HepG2 (cell line): Measurements from ENCODE around the gene ENTHD1. TPM values are rescaled to one million over a fixed set of nuclear protein-coding genes. Genes with fewer than 3 reads are reported as not detected.

ENCODE experiments used
- ATAC-seq: fragments of 200-7000 bp; cut with Tn5 transposase; 3 replicates; pipeline ENCODE4 v1.9.1; 2020; ENCODE audit warnings: mild to moderate bottlenecking, moderate library complexity
- BruUV-seq: library from RNA; stranded (reverse); fragments of 400-500 nt; replicated peaks from 2 replicates; lab custom pipeline; 2021; lab: Mats Ljungman, UMichigan
- CTCF ChIA-PET: fragments of 300-600 bp; formaldehyde crosslinking; extraction: SDS; loops from one replicate; lab custom pipeline; 2021; ENCODE audit warnings: low total read pairs, inconsistent platforms, low intra/inter-chr PET ratio; lab: Yijun Ruan, JAX
- POLR2A ChIA-PET: fragments of 350-600 bp; sonication (Branson Sonifier 250); formaldehyde crosslinking; loops from one replicate; lab custom pipeline; 2020; ENCODE audit warnings: antibody characterized with exemption, inconsistent platforms; lab: Yijun Ruan, JAX
- DNase-seq: peaks from one replicate; pipeline ENCODE4 v3.0.0-alpha.2; 2015; ENCODE audit warnings: low spot score
- FAIRE-seq: peaks from 3 replicates; lab custom pipeline; 2011; peaks lifted over from hg19 to GRCh38; lab: Jason Lieb, UNC
- H2AFZ ChIP-seq: one replicate; pipeline ENCODE4 v1.6.1; 2011; ENCODE audit warnings: low read length, inconsistent platforms
- H3K27ac ChIP-seq: fragments of 300-600 bp; 3 replicates; pipeline ENCODE4 v1.8.0; 2011; ENCODE audit warnings: mixed run types, mild to moderate bottlenecking, mixed read lengths, low read length, inconsistent platforms; ENCODE audit not compliant: insufficient read depth; ENCODE audit errors: extremely low read length
- H3K27me3 ChIP-seq, 2 experiments: fragments of 200-600 bp in 1 of 2; 2 replicates in 1 of 2; 3 replicates in 1 of 2; pipeline versions ENCODE4 v1.6.0 to v1.8.0; 2011; ENCODE audit warnings: low read length in 2 of 2, mild to moderate bottlenecking in 2 of 2, moderate library complexity in 2 of 2, inconsistent platforms in 1 of 2; ENCODE audit not compliant: insufficient read depth in 2 of 2, control insufficient read depth in 1 of 2
- H3K36me3 ChIP-seq, 2 experiments: fragments of 200-600 bp in 1 of 2; replicated peaks in 1 of 2; 2 replicates in 1 of 2; 3 replicates in 1 of 2; pipeline versions ENCODE4 v1.5.1 to v1.8.0; 2011; ENCODE audit warnings: low read length in 2 of 2, inconsistent platforms in 1 of 2; ENCODE audit not compliant: insufficient read depth in 2 of 2, control insufficient read depth in 1 of 2
- H3K4me1 ChIP-seq: 2 replicates; pipeline ENCODE4 v1.5.1; 2012; ENCODE audit warnings: low read length, inconsistent platforms; ENCODE audit not compliant: insufficient read depth
- H3K4me2 ChIP-seq: 2 replicates; pipeline ENCODE4 v1.6.0; 2011; ENCODE audit warnings: low read depth, low read length, inconsistent platforms
- H3K4me3 ChIP-seq, 3 experiments: fragments of 200-600 bp in 1 of 3; sonication (generic), shearing (Covaris generic) in 1 of 3; replicated peaks in 1 of 3; 2 replicates each; pipeline ENCODE4 v1.5.1; 2011 to 2016; ENCODE audit warnings: low read length in 3 of 3, inconsistent platforms in 2 of 3, low read depth in 2 of 3, mild to moderate bottlenecking in 2 of 3, control low read depth in 1 of 3, mixed read lengths in 1 of 3; ENCODE audit not compliant: insufficient read depth in 1 of 3
- H3K79me2 ChIP-seq: one replicate; pipeline ENCODE4 v1.6.1; 2011; ENCODE audit warnings: low read length, inconsistent platforms; ENCODE audit not compliant: insufficient read depth
- H3K9ac ChIP-seq: 2 replicates; pipeline ENCODE4 v1.6.0; 2011; ENCODE audit warnings: mild to moderate bottlenecking, low read depth, low read length, inconsistent platforms; ENCODE audit not compliant: insufficient read depth
- H3K9me3 ChIP-seq: 2 replicates; pipeline ENCODE4 v1.5.1; 2012; ENCODE audit warnings: mild to moderate bottlenecking, low read length
- H4K20me1 ChIP-seq: 2 replicates; pipeline ENCODE4 v1.6.0; 2011; ENCODE audit warnings: inconsistent platforms, mild to moderate bottlenecking, low read length, moderate library complexity; ENCODE audit not compliant: insufficient read depth
- CEBPB ChIP-seq: IDR thresholded peaks from 2 replicates; pipeline ENCODE4 v1.6.1; 2011; ENCODE audit warnings: low read depth, low read length, improper control_type of control experiment, borderline replicate concordance
- PRDM15 ChIP-seq: sonication (generic); formaldehyde crosslinking; IDR thresholded peaks from 2 replicates; pipeline ENCODE4 v1.4.0; 2020; ENCODE audit warnings: missing genetic modification reagents
- SATB2 ChIP-seq: sonication (generic); formaldehyde crosslinking; IDR thresholded peaks from 2 replicates; pipeline ENCODE4 v1.5.0; 2020; ENCODE audit warnings: missing genetic modification reagents
- ZBTB7B ChIP-seq: sonication (generic); formaldehyde crosslinking; IDR thresholded peaks from 2 replicates; pipeline ENCODE4 v1.4.0; 2020; ENCODE audit warnings: missing genetic modification reagents
- ZFP37 ChIP-seq: sonication (generic); formaldehyde crosslinking; IDR thresholded peaks from 2 replicates; pipeline ENCODE4 v1.4.0; 2020; ENCODE audit warnings: missing genetic modification reagents, borderline replicate concordance
- ZNF274 ChIP-seq: sonication (generic); formaldehyde crosslinking; IDR thresholded peaks from 2 replicates; pipeline ENCODE4 v1.5.1; 2020; ENCODE audit warnings: mild to moderate bottlenecking, missing genetic modification reagents
- ZNF407 ChIP-seq: sonication (generic); formaldehyde crosslinking; IDR thresholded peaks from one replicate; pipeline ENCODE4 v1.5.1; 2020; ENCODE audit warnings: mild to moderate bottlenecking, missing genetic modification reagents; ENCODE audit errors: not compliant biosample characterization
- ZNF879 ChIP-seq: sonication (generic); formaldehyde crosslinking; IDR thresholded peaks from 2 replicates; pipeline ENCODE4 v1.8.1; 2023; ENCODE audit warnings: missing genetic modification reagents
- WGBS: methylation state at CpG from one replicate; pipeline ENCODE4 v1.1.6; 2017; ENCODE audit warnings: low lambda C conversion rate; 5-methylcytosine and 5-hydroxymethylcytosine counted together
- in situ Hi-C: cut with HindIII; loops from 2 replicates; pipeline ENCODE4 v1.10.0; 2017; ENCODE audit warnings: low pct_unique_long_range_greater_than_20kb; ENCODE audit not compliant: extremely low pct_ligation_motif_present
- intact Hi-C: fragments of 100-400 bp; cut with micrococcal nuclease; formaldehyde crosslinking; loops from one replicate; pipeline ENCODE4 v1.10.0; 2022; ENCODE audit not compliant: unreplicated experiment
- polyA plus RNA-seq, 8 experiments: library from polyadenylated mRNA; depleted of rRNA in 3 of 8; stranded (reverse) in 7 of 8; unstranded in 1 of 8; fragments of >200 nt; fragmentation: Illumina TruSeq in 4 of 8; extraction: Trizol in 4 of 8; gene quantifications; 2 replicates each; pipeline versions ENCODE4 v1.2.1 to v1.2.3, GENCODE V29; 2011 to 2016; ENCODE audit warnings: low read depth in 4 of 8, missing spikeins in 1 of 8, mixed read lengths in 1 of 8; ENCODE audit not compliant: insufficient read depth in 1 of 8
- total RNA-seq, 5 experiments: library from RNA; depleted of rRNA; stranded (reverse); fragments of >200 nt; fragmentation: Illumina TruSeq; extraction: Trizol; gene quantifications; 2 replicates each; pipeline ENCODE4 v1.2.3, GENCODE V29; 2016; ENCODE audit warnings: low read depth in 1 of 5

The ENTHD1 gene
- total and polyA plus RNA-seq, 2 of the 13 experiments (the other 11 are each of a cell fraction or from before 2014, with no cell fraction given), result not detected

- no peak for TF ChIP-seq ZNF407
These were observed 12.1 kb upstream of the ENTHD1 start (continued) for GRCh38 chr22:39905687-39906086.

GRCh38 chr22:39904862-39905261, 11.3 kb upstream of the ENTHD1 start:
- H3K27me3 ChIP-seq, result peaks cover 2 to 29% of the 10 kb centered on the region in 2 experiments
- H3K4me3 ChIP-seq, result no peak overlapping the region
- CTCF ChIA-PET, result no interaction called here
- H3K9me3 ChIP-seq, result no peaks in the 10 kb centered on the region
- 5% methylated on average over 4 of the region's 4 CpGs for WGBS
- no peaks in the 10 kb centered on the region for H4K20me1 ChIP-seq
- POLR2A ChIA-PET, result no interaction called here
- DNase-seq (no peak), FAIRE-seq (no peak), ATAC-seq (no peak)
- TF ChIP-seq ZBTB7B, result no peak
- no peak for TF ChIP-seq CEBPB
- TF ChIP-seq ZFP37, result no peak
- no peak for TF ChIP-seq ZNF274 (CRISPR knock-in tag)
- TF ChIP-seq PRDM15 (CRISPR knock-in tag), result no peak
- no peak for TF ChIP-seq ZNF879 (CRISPR knock-in tag)
- TF ChIP-seq SATB2 (CRISPR knock-in tag), result no peak
- no peak overlapping the region for H3K27ac ChIP-seq
- intact Hi-C loops, result loop anchor here (5.0 kb wide), 1 partner anchor 562 kb away; no protein-coding TSS in a partner anchor
- no peak overlapping the region for H3K4me2 ChIP-seq
- no peaks in the 10 kb centered on the region for H3K36me3 ChIP-seq
- no peak overlapping the region for H3K9ac ChIP-seq
- no peak overlapping the region for H2AFZ ChIP-seq
- no TSS peak for BruUV-seq
- H3K79me2 ChIP-seq, result no peaks in the 10 kb centered on the region
- in situ Hi-C loops, result no loop called here
- no peaks in the 10 kb centered on the region for H3K4me1 ChIP-seq
